SK-N-SH treated with all-trans-retinoic acid at 6 μM for 48 hours (cell line): ENCODE data around the gene SOX10.
A peak's percentile ranks its signal among the peaks of the same experiment; 100 is the strongest.

Source experiments
- ATAC-seq: fragments of 200-7000 bp; cut with Tn5 transposase; 3 replicates; pipeline ENCODE4 v1.9.1; 2020; ENCODE audit warnings: mild to moderate bottlenecking, moderate library complexity
- ARNTL ChIP-seq: fragments of 450-650 bp; formaldehyde crosslinking; IDR thresholded peaks from 2 replicates; pipeline ENCODE4 v1.5.0; 2020; ENCODE audit warnings: low read depth, mild to moderate bottlenecking, moderate library complexity, borderline replicate concordance
- BACH2 ChIP-seq: fragments of 250-450 bp; sonication (Bioruptor Pico); IDR thresholded peaks from 2 replicates; pipeline ENCODE4 v1.9.0; 2021; ENCODE audit warnings: mild to moderate bottlenecking, borderline replicate concordance
- CREB5 ChIP-seq: fragments of 250-450 bp; sonication (Bioruptor Pico); IDR thresholded peaks from 2 replicates; pipeline ENCODE4 v1.5.1; 2020; ENCODE audit warnings: low read depth, mild to moderate bottlenecking, moderate library complexity
- CSRNP3 ChIP-seq: fragments of 250-450 bp; sonication (Bioruptor Pico); IDR thresholded peaks from 2 replicates; pipeline ENCODE4 v1.5.1; 2021; ENCODE audit warnings: mild to moderate bottlenecking, moderate library complexity
- ESRRG ChIP-seq: fragments of 250-450 bp; sonication (Bioruptor Pico); IDR thresholded peaks from 2 replicates; pipeline ENCODE4 v1.6.1; 2021; ENCODE audit warnings: mild to moderate bottlenecking
- GLIS3 ChIP-seq: fragments of 250-450 bp; sonication (Bioruptor Pico); IDR thresholded peaks from 2 replicates; pipeline ENCODE4 v1.5.0; 2020; ENCODE audit warnings: mild to moderate bottlenecking, moderate library complexity
- ISL1 ChIP-seq: fragments of 250-450 bp; sonication (Bioruptor Pico); IDR thresholded peaks from 2 replicates; pipeline ENCODE4 v2.1.2; 2022; ENCODE audit warnings: mild to moderate bottlenecking, moderate library complexity
- OSR1 ChIP-seq: fragments of 250-450 bp; sonication (Bioruptor Pico); IDR thresholded peaks from 2 replicates; pipeline ENCODE4 v1.8.0; 2022; ENCODE audit warnings: moderate library complexity, mild to moderate bottlenecking, inconsistent platforms
- PATZ1 ChIP-seq: fragments of 250-450 bp; sonication (Bioruptor Pico); IDR thresholded peaks from 2 replicates; pipeline ENCODE4 v1.8.0; 2020; ENCODE audit warnings: mild to moderate bottlenecking, moderate library complexity, borderline replicate concordance
- PPARA ChIP-seq: fragments of 250-450 bp; sonication (Bioruptor Pico); IDR thresholded peaks from 2 replicates; pipeline ENCODE4 v1.5.0; 2020; ENCODE audit warnings: mild to moderate bottlenecking, borderline replicate concordance
- RARB ChIP-seq: fragments of 250-450 bp; sonication (Bioruptor Pico); IDR thresholded peaks from 2 replicates; pipeline ENCODE4 v1.8.0; 2021; ENCODE audit warnings: mild to moderate bottlenecking, moderate library complexity
- SNAI2 ChIP-seq: fragments of 250-450 bp; sonication (Bioruptor Pico); IDR thresholded peaks from 2 replicates; pipeline ENCODE4 v1.5.0; 2020; ENCODE audit warnings: mild to moderate bottlenecking, moderate library complexity
- TCF4 ChIP-seq: fragments of 250-450 bp; sonication (Bioruptor Pico); IDR thresholded peaks from 2 replicates; pipeline ENCODE4 v1.8.0; 2021; ENCODE audit warnings: mild to moderate bottlenecking, moderate library complexity, borderline replicate concordance
- TSHZ2 ChIP-seq: fragments of 250-450 bp; sonication (Bioruptor Pico); IDR thresholded peaks from 2 replicates; pipeline ENCODE4 v1.5.0; 2020; ENCODE audit warnings: mild to moderate bottlenecking, moderate library complexity
- ZC3H10 ChIP-seq: fragments of 250-450 bp; sonication (Bioruptor Pico); IDR thresholded peaks from 2 replicates; pipeline ENCODE4 v1.5.1; 2021; ENCODE audit warnings: mild to moderate bottlenecking, moderate library complexity
- ZFP3 ChIP-seq: fragments of 250-450 bp; sonication (Bioruptor Pico); IDR thresholded peaks from 2 replicates; pipeline ENCODE4 v1.5.0; 2020; ENCODE audit warnings: mild to moderate bottlenecking, moderate library complexity
- ZNF565 ChIP-seq: fragments of 450-650 bp; formaldehyde crosslinking; conservative IDR thresholded peaks from 2 replicates; pipeline ENCODE4 v1.5.0; 2020; ENCODE audit warnings: low read depth, mild to moderate bottlenecking, moderate library complexity

SOX10 gene

GRCh38 chr22:37983860-37984791 is at the start of gene SOX10:
Gene SOX10 (minus strand): TSS chr22:37984555. CDS start chr22:37983784, 771 bp downstream.
- no peak for ATAC-seq

GRCh38 chr22:38033522-38034277 is 49.3 kb upstream of the SOX10 start:
- peak; percentile 22; the same call in 2 of the 3 replicates for ATAC-seq
- no peak for TF ChIP-seq ESRRG (CRISPR knock-in tag)
- TF ChIP-seq OSR1 (CRISPR knock-in tag) = no peak

More at GRCh38 chr22:37983860-37984791, at the start of gene SOX10:
- TF ChIP-seq OSR1 (CRISPR knock-in tag) (no peak), PATZ1 (no peak), ESRRG (CRISPR knock-in tag) (no peak), ISL1 (CRISPR knock-in tag) (no peak), CREB5 (CRISPR knock-in tag) (no peak), ZFP3 (CRISPR knock-in tag) (no peak)

GRCh38 chr22:38032681-38033521 is 48.5 kb upstream of the SOX10 start:
- peak; percentile 70; the same call in 1 of the 2 replicates for TF ChIP-seq ZFP3 (CRISPR knock-in tag)
- TF ChIP-seq CSRNP3 (CRISPR knock-in tag) = no peak
- TF ChIP-seq SNAI2 (CRISPR knock-in tag) = no peak
- ATAC-seq = no peak

GRCh38 chr22:38031491-38031890 is 47.1 kb upstream of the SOX10 start:
- TF ChIP-seq RARB (CRISPR knock-in tag) (no peak), PPARA (CRISPR knock-in tag) (no peak), GLIS3 (CRISPR knock-in tag) (no peak), TSHZ2 (CRISPR knock-in tag) (no peak), ZNF565 (CRISPR knock-in tag) (no peak), SNAI2 (CRISPR knock-in tag) (no peak), BACH2 (no peak), ISL1 (CRISPR knock-in tag) (no peak), ZC3H10 (CRISPR knock-in tag) (no peak), TCF4 (no peak), ARNTL (CRISPR knock-in tag) (no peak)
- ATAC-seq = no peak
